ENCODE data around the gene SUMO1. TPM values are rescaled to one million over a fixed set of nuclear protein-coding genes. Genes with fewer than 3 reads are reported as not detected.

The SUMO1 gene
- total and polyA plus RNA-seq, 2 of the 8 experiments (the other 6 are each of a cell fraction or from before 2014, with no cell fraction given) = 108 to 238 TPM

GRCh38 chr2:202171241-202171825 is 67.1 kb downstream of the SUMO1 start:
- Histone ChIP-seq H3K27me3 (replicated peaks in 1 of 4; ENCODE audit: control insufficient read depth in 3 of 4, extremely low read depth in 1 of 4, insufficient read depth in 3 of 4, low read length in 3 of 4) (peaks cover 2 to 19% (median 14%) of the 10 kb centered on the region in 4 experiments; a peak in 5 of 7 replicates), H3K4me1 (replicated peaks in 1 of 4; ENCODE audit: control insufficient read depth in 3 of 4, insufficient read depth in 4 of 4, low read length in 3 of 4) (peaks cover 0 to 7% (median 1%) of the 10 kb centered on the region in 4 experiments; a peak in 2 of 7 replicates), H4K20me1 (replicated peaks in 1 of 2; ENCODE audit: control insufficient read depth in 1 of 2, insufficient read depth in 2 of 2, low read length in 2 of 2) (no peaks in the 10 kb centered on the region), H3K14ac (ENCODE audit: insufficient read length) (no peak overlapping the region), H3K79me1 (ENCODE audit: low read depth, low read length) (no peaks in the 10 kb centered on the region), H2AK5ac (ENCODE audit: low read depth, low read length) (no peak overlapping the region), H2BK20ac (ENCODE audit: low read length) (no peak overlapping the region), H3K23ac (ENCODE audit: insufficient read length) (no peak overlapping the region), H3K9me3 (ENCODE audit: insufficient read depth in 2 of 2, low read depth in 1 of 2, low read length in 1 of 2) (no peaks in the 10 kb centered on the region), H2BK120ac (replicated peaks; ENCODE audit: low read depth, low read length) (no peak overlapping the region), H3K27ac (ENCODE audit: low read depth, low read length) (no peak overlapping the region), H3K56ac (replicated peaks; ENCODE audit: insufficient read length, low read depth, low read length) (no peak overlapping the region), H2BK12ac (ENCODE audit: low read depth, low read length) (no peak overlapping the region; the same call in 1 of the 2 replicates), H4K8ac (ENCODE audit: extremely low read depth, insufficient read depth, low read length) (no peak overlapping the region), H3K36me3 (ENCODE audit: control insufficient read depth in 2 of 4, insufficient read depth in 4 of 4, low read length in 3 of 4) (no peaks in the 10 kb centered on the region), H4K91ac (replicated peaks; ENCODE audit: insufficient read length, low read length) (no peak overlapping the region), H3K18ac (ENCODE audit: extremely low read depth, low read length) (no peak overlapping the region), H2AFZ (ENCODE audit: low read length) (no peak overlapping the region), H3K4me2 (ENCODE audit: insufficient read depth in 1 of 2, low read depth in 2 of 2, low read length in 2 of 2) (peak overlapping the region; percentile 61 to 68), H3K23me2 (ENCODE audit: low read depth, low read length) (peaks cover 5% of the 10 kb centered on the region; the same call in 1 of the 2 replicates), H2BK15ac (ENCODE audit: low read length) (no peak overlapping the region), H3K9ac (replicated peaks in 1 of 4; ENCODE audit: extremely low read depth in 1 of 4, low read depth in 3 of 4, low read length in 3 of 4) (no peak overlapping the region), H3K4me3 (ENCODE audit: extremely low read depth in 1 of 4, insufficient read depth in 2 of 4, low read depth in 3 of 4, low read length in 4 of 4) (peak overlapping the region in 2 of 4 experiments; percentile 4 to 52; a peak in 5 of 8 replicates), H4K5ac (ENCODE audit: insufficient read length, low read depth, low read length) (no peak overlapping the region), H3K4ac (replicated peaks; ENCODE audit: insufficient read length, low read depth, low read length) (no peak overlapping the region), H3K79me2 (ENCODE audit: control insufficient read depth in 1 of 2, insufficient read depth in 2 of 2, low read length in 2 of 2) (no peaks in the 10 kb centered on the region), H2BK5ac (ENCODE audit: low read depth, low read length) (no peak overlapping the region)
- ChIA-PET CTCF (ENCODE audit: partially characterized antibody) (interaction anchor here (0.5 to 4.3 kb wide), 14 partner anchors 11 to 524 kb away, joined by 3 to 22 read pairs (median 3); partner anchors contain the start of gene KIAA2012), POLR2A (ENCODE audit: partially characterized antibody) (interaction anchor here (1.0 kb wide), 1 partner anchor 222 kb away, joined by 3 read pairs; no protein-coding TSS in a partner anchor)
- DNase-seq (ENCODE audit: low read depth in 1 of 2, low spot score in 2 of 2) = peak in 1 of 2 experiments; percentile 62
- FAIRE-seq = no peak
- 13% methylated on average over 32 of the region's 32 CpGs; no CpG with 5 or more reads in 1 of the 2 experiments for WGBS, 2 experiments (ENCODE audit: extremely low coverage in 1 of 2, insufficient coverage in 1 of 2, insufficient read length in 1 of 2, insufficient replicate concordance in 2 of 2, low coverage in 1 of 2, low lambda C conversion rate in 2 of 2, missing lambda C conversion rate in 1 of 2)
- TF ChIP-seq CEBPB (IDR thresholded peaks at IDR 0.05; ENCODE audit: low read depth, low read length) = no peak
- no peak for TF ChIP-seq POLR2AphosphoS5 (IDR thresholded peaks at IDR 0.05; ENCODE audit: low read depth, low read length)
- TF ChIP-seq CTCF (IDR thresholded peaks at IDR 0.05; ENCODE audit: control extremely low read depth in 1 of 3, insufficient read depth in 1 of 3, low read depth in 1 of 3, low read length in 3 of 3) = no peak
- no peak for TF ChIP-seq CHD2 (IDR thresholded peaks at IDR 0.05; ENCODE audit: low read length)
- no peak for TF ChIP-seq SP2 (IDR thresholded peaks at IDR 0.05; ENCODE audit: low read length)
- TF ChIP-seq RAD21 (IDR thresholded peaks at IDR 0.05 in 1 of 2, conservative IDR thresholded peaks at IDR 0.05 in 1 of 2; ENCODE audit: low read depth in 2 of 2, low read length in 2 of 2) = peak in 1 of 2 experiments; percentile 29; a peak in 1 of 4 replicates
- TF ChIP-seq NANOG (IDR thresholded peaks at IDR 0.05; ENCODE audit: insufficient read depth, low read depth, low read length, poor library complexity, severe bottlenecking) = peak; percentile 39
- TF ChIP-seq KDM4A (IDR thresholded peaks at IDR 0.05; ENCODE audit: low read depth, low read length, severe bottlenecking) = peak; percentile 40
- TF ChIP-seq KDM1A (IDR thresholded peaks at IDR 0.05; ENCODE audit: borderline replicate concordance, low read length) = no peak
